ENCODE results near the gene CTNND2.
A peak's percentile ranks its signal among the peaks of the same experiment; 100 is the strongest.

CTNND2 gene

GRCh38 chr5:11277323-11277722, 626.9 kb downstream of the CTNND2 start (continued):
- TF ChIP-seq ZNF280C (tag by site-specific recombination; IDR thresholded peaks at IDR 0.05) (no peak), ZNF518A (tag by site-specific recombination; conservative IDR thresholded peaks at IDR 0.05; ENCODE audit: low read depth) (peak; percentile 73; the same call in 1 of the 2 replicates), ZNF423 (tag by site-specific recombination; IDR thresholded peaks at IDR 0.05) (no peak), ZNF214 (tag by site-specific recombination; IDR thresholded peaks at IDR 0.05; ENCODE audit: borderline replicate concordance) (no peak), ZNF404 (tag by site-specific recombination; IDR thresholded peaks at IDR 0.05) (no peak), MYNN (tag by site-specific recombination; IDR thresholded peaks at IDR 0.05; ENCODE audit: borderline replicate concordance) (no peak)

GRCh38 chr5:11273180-11273903, 630.9 kb downstream of the CTNND2 start:
- Histone ChIP-seq H3K4me1 (ENCODE audit: control insufficient read depth, insufficient read depth, low read length) (no peaks in the 10 kb centered on the region), H3K9me3 (ENCODE audit: control insufficient read depth, insufficient read depth, low read depth, low read length) (no peaks in the 10 kb centered on the region), H3K4me3 (ENCODE audit: low read depth, low read length) (no peak overlapping the region), H3K36me3 (ENCODE audit: control insufficient read depth in 2 of 2, insufficient read depth in 1 of 2, low read length in 2 of 2) (no peaks in the 10 kb centered on the region), H3K27ac (ENCODE audit: extremely low read depth, low read depth, low read length) (no peak overlapping the region)
- POLR2A ChIA-PET: no interaction called here
- TF ChIP-seq WT1 (tag by site-specific recombination; IDR thresholded peaks at IDR 0.05) (no peak), ZNF23 (tag by site-specific recombination; IDR thresholded peaks at IDR 0.05; ENCODE audit: borderline replicate concordance) (no peak)
- CTCF ChIA-PET: interaction anchor here (1.0 kb wide), 1 partner anchor 9 kb away, joined by 3 read pairs; no protein-coding TSS in a partner anchor

- ChIA-PET POLR2A (no interaction called here), CTCF (no interaction called here)
- Histone ChIP-seq H3K4me1 (ENCODE audit: control insufficient read depth, insufficient read depth, low read length) (no peaks in the 10 kb centered on the region), H3K9me3 (ENCODE audit: control insufficient read depth, insufficient read depth, low read depth, low read length) (no peaks in the 10 kb centered on the region), H3K4me3 (ENCODE audit: low read depth, low read length) (no peak overlapping the region), H3K36me3 (ENCODE audit: control insufficient read depth in 2 of 2, insufficient read depth in 1 of 2, low read length in 2 of 2) (no peaks in the 10 kb centered on the region), H3K27ac (ENCODE audit: extremely low read depth, low read depth, low read length) (no peak overlapping the region)
- TF ChIP-seq ELK4 (IDR thresholded peaks at IDR 0.05; ENCODE audit: borderline replicate concordance, low read depth, low read length): no peak
- TF ChIP-seq ZNF600 (tag by site-specific recombination; IDR thresholded peaks at IDR 0.05): no peak
- no peak for TF ChIP-seq ZNF391 (tag by site-specific recombination; IDR thresholded peaks at IDR 0.05; ENCODE audit: borderline replicate concordance, low read depth)
- no peak for TF ChIP-seq ZNF473 (tag by site-specific recombination; IDR thresholded peaks at IDR 0.05)
- no peak for TF ChIP-seq ZNF114 (tag by site-specific recombination; IDR thresholded peaks at IDR 0.05)
- no peak for TF ChIP-seq ZEB2 (tag by site-specific recombination; IDR thresholded peaks at IDR 0.05)
- TF ChIP-seq ZBTB20 (tag by site-specific recombination; IDR thresholded peaks at IDR 0.05): no peak
- no peak for TF ChIP-seq ZNF521 (tag by site-specific recombination; IDR thresholded peaks at IDR 0.05)
- TF ChIP-seq HOXD13 (CRISPR knock-in tag; IDR thresholded peaks at IDR 0.05; ENCODE audit: borderline replicate concordance): no peak
- no peak for TF ChIP-seq ZNF621 (tag by site-specific recombination; IDR thresholded peaks at IDR 0.05)
- TF ChIP-seq PRDM10 (tag by site-specific recombination; IDR thresholded peaks at IDR 0.05): no peak
- TF ChIP-seq ZBTB48 (tag by site-specific recombination; IDR thresholded peaks at IDR 0.05): no peak
- no peak for TF ChIP-seq HOXC10 (CRISPR knock-in tag; IDR thresholded peaks at IDR 0.05)
- no peak for TF ChIP-seq ZNF324 (tag by site-specific recombination; IDR thresholded peaks at IDR 0.05)
These were observed 634.7 kb downstream of the CTNND2 start for GRCh38 chr5:11269515-11269914.
